ENCODE data around the gene FBXO31.
A peak's percentile ranks its signal among the peaks of the same experiment; 100 is the strongest.

The FBXO31 gene

GRCh38 chr16:87295661-87296531 is 87.7 kb downstream of the FBXO31 start:
- Histone ChIP-seq H3K27ac (ENCODE audit: extremely low read depth, low read depth, low read length) (no peak overlapping the region), H3K4me1 (ENCODE audit: control insufficient read depth, insufficient read depth, low read length) (no peaks in the 10 kb centered on the region), H3K4me3 (ENCODE audit: low read depth, low read length) (no peak overlapping the region), H3K9me3 (ENCODE audit: control insufficient read depth, insufficient read depth, low read depth, low read length) (no peaks in the 10 kb centered on the region), H3K36me3 (ENCODE audit: control insufficient read depth in 2 of 2, insufficient read depth in 1 of 2, low read length in 2 of 2) (peaks cover 0 to 3% of the 10 kb centered on the region in 2 experiments; a peak in 1 of 3 replicates)
- TF ChIP-seq ZNF362 (tag by site-specific recombination; IDR thresholded peaks at IDR 0.05) (no peak), EGR2 (tag by site-specific recombination; IDR thresholded peaks at IDR 0.05; ENCODE audit: low read depth) (0 out of 2 replicates have a peak, but pooled peaks have one; percentile 3)
- ChIA-PET POLR2A (no interaction called here), CTCF (interaction anchor here (0.6 to 2.5 kb wide), 6 partner anchors 16 to 1372 kb away, joined by 3 to 20 read pairs (median 4); no protein-coding TSS in a partner anchor)

GRCh38 chr16:87295259-87295658 is 88.3 kb downstream of the FBXO31 start:
- CTCF ChIA-PET: no interaction called here
- Histone ChIP-seq H3K36me3 (ENCODE audit: control insufficient read depth in 2 of 2, insufficient read depth in 1 of 2, low read length in 2 of 2) (peaks cover 0 to 3% of the 10 kb centered on the region in 2 experiments; a peak in 1 of 3 replicates), H3K4me3 (ENCODE audit: low read depth, low read length) (no peak overlapping the region), H3K27ac (ENCODE audit: extremely low read depth, low read depth, low read length) (no peak overlapping the region), H3K4me1 (ENCODE audit: control insufficient read depth, insufficient read depth, low read length) (no peaks in the 10 kb centered on the region), H3K9me3 (ENCODE audit: control insufficient read depth, insufficient read depth, low read depth, low read length) (no peaks in the 10 kb centered on the region)
- TF ChIP-seq ZNF513 (tag by site-specific recombination; IDR thresholded peaks at IDR 0.05) (0 out of 2 replicates have a peak, but pooled peaks have one; percentile 19), ZNF24 (tag by site-specific recombination; IDR thresholded peaks at IDR 0.05) (no peak), SCRT1 (tag by site-specific recombination; IDR thresholded peaks at IDR 0.05; ENCODE audit: borderline replicate concordance) (0 out of 2 replicates have a peak, but pooled peaks have one; percentile 14), ZBTB48 (tag by site-specific recombination; IDR thresholded peaks at IDR 0.05) (peak; percentile 84)
- POLR2A ChIA-PET: no interaction called here

GRCh38 chr16:87293990-87294389 is 89.6 kb downstream of the FBXO31 start:
- POLR2A ChIA-PET: no interaction called here
- H3K9me3 ChIP-seq (ENCODE audit: control insufficient read depth, insufficient read depth, low read depth, low read length): no peaks in the 10 kb centered on the region
- TF ChIP-seq ZBTB7A (tag by site-specific recombination; IDR thresholded peaks at IDR 0.05; ENCODE audit: low read depth) (no peak), ZNF561 (tag by site-specific recombination; IDR thresholded peaks at IDR 0.05; ENCODE audit: borderline replicate concordance) (no peak), ZNF701 (tag by site-specific recombination; IDR thresholded peaks at IDR 0.05) (no peak), ZSCAN16 (tag by site-specific recombination; IDR thresholded peaks at IDR 0.05) (no peak), ZNF416 (tag by site-specific recombination; IDR thresholded peaks at IDR 0.05) (no peak), ZBTB44 (tag by site-specific recombination; IDR thresholded peaks at IDR 0.05) (no peak), ZBTB8A (tag by site-specific recombination; IDR thresholded peaks at IDR 0.05) (no peak), ZFHX2 (tag by site-specific recombination; conservative IDR thresholded peaks at IDR 0.05) (peak; percentile 100), ZNF366 (tag by site-specific recombination; conservative IDR thresholded peaks at IDR 0.05) (peak; percentile 75), ZNF311 (tag by site-specific recombination; IDR thresholded peaks at IDR 0.05; ENCODE audit: borderline replicate concordance) (0 out of 2 replicates have a peak, but pooled peaks have one; percentile 82), ZNF169 (tag by site-specific recombination; IDR thresholded peaks at IDR 0.05) (no peak), GFI1B (tag by site-specific recombination; IDR thresholded peaks at IDR 0.05) (no peak), ZNF174 (tag by site-specific recombination; IDR thresholded peaks at IDR 0.05) (no peak), ZIC2 (tag by site-specific recombination; IDR thresholded peaks at IDR 0.05) (no peak), ZNF560 (tag by site-specific recombination; IDR thresholded peaks at IDR 0.05; ENCODE audit: borderline replicate concordance) (no peak), EGR2 (tag by site-specific recombination; IDR thresholded peaks at IDR 0.05; ENCODE audit: low read depth) (peak; percentile 100), ZNF10 (tag by site-specific recombination; IDR thresholded peaks at IDR 0.05) (no peak), ZSCAN30 (tag by site-specific recombination; IDR thresholded peaks at IDR 0.05) (no peak)
- no peaks in the 10 kb centered on the region for H3K4me1 ChIP-seq (ENCODE audit: control insufficient read depth, insufficient read depth, low read length)
- H3K4me3 ChIP-seq (ENCODE audit: low read depth, low read length): no peak overlapping the region
- H3K36me3 ChIP-seq (ENCODE audit: control insufficient read depth in 2 of 2, insufficient read depth in 1 of 2, low read length in 2 of 2): peaks cover 0 to 3% of the 10 kb centered on the region in 2 experiments; a peak in 1 of 3 replicates
- H3K27ac ChIP-seq (ENCODE audit: extremely low read depth, low read depth, low read length): no peak overlapping the region
- CTCF ChIA-PET: interaction anchor here (1.0 kb wide), 1 partner anchor 729 kb away, joined by 3 read pairs; no protein-coding TSS in a partner anchor

All from HEK293 (cell line).